Prostate gland (tissue), 2 donors: ENCODE results near the gene PLPP7.

Source experiments
- POLR2A ChIP-seq: fragments of 450-650 bp; IDR thresholded peaks from one replicate; pipeline ENCODE4 v1.6.1; 2016; ENCODE audit warnings: antibody characterized with exemption, mild to moderate bottlenecking
- POLR2AphosphoS5 ChIP-seq: sonication (generic); formaldehyde crosslinking; IDR thresholded peaks from one replicate; pipeline ENCODE4 v1.6.1; 2017; ENCODE audit warnings: antibody characterized with exemption
- TF ChIP-seq, protein P1 (sequence below), 4 experiments: fragments of 200-600 bp in 2 of 4; fragments of 450-650 bp in 2 of 4; sonication (generic) in 2 of 4; IDR thresholded peaks; 1 replicate in 3 of 4; 2 replicates in 1 of 4; pipeline ENCODE4 v1.5.1; 2016 to 2019; ENCODE audit warnings: antibody characterized with exemption in 4 of 4, mild to moderate bottlenecking in 2 of 4, moderate library complexity in 2 of 4

DNA sequence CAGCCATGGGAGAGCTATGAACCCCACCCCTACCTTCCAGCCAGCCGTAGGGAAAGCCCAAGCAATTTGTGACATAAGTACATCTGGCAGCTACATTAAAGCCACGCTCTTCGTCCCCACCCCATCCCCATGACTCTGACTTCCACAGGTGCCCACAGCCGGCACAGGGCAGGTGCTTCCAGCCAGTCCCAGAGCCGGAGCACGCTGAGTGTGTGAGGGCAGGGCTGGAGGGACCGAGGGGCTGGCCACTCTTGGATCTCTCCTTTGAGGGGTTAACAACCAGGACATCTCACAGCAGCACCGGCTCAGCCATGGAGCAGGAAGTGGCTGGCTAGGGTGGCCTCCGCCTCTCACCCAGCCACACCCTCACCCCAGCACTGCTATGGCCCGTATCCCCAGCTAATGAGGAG is 10.8 kb upstream of the PLPP7 start:
- TF ChIP-seq, protein P1, sequence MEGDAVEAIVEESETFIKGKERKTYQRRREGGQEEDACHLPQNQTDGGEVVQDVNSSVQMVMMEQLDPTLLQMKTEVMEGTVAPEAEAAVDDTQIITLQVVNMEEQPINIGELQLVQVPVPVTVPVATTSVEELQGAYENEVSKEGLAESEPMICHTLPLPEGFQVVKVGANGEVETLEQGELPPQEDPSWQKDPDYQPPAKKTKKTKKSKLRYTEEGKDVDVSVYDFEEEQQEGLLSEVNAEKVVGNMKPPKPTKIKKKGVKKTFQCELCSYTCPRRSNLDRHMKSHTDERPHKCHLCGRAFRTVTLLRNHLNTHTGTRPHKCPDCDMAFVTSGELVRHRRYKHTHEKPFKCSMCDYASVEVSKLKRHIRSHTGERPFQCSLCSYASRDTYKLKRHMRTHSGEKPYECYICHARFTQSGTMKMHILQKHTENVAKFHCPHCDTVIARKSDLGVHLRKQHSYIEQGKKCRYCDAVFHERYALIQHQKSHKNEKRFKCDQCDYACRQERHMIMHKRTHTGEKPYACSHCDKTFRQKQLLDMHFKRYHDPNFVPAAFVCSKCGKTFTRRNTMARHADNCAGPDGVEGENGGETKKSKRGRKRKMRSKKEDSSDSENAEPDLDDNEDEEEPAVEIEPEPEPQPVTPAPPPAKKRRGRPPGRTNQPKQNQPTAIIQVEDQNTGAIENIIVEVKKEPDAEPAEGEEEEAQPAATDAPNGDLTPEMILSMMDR (IDR thresholded peaks at IDR 0.05), result no peak
- TF ChIP-seq POLR2A (no peak), POLR2AphosphoS5 (no peak)
